K562 (cell line): Measurements from ENCODE around the gene USP28. TPM values are rescaled to one million over a fixed set of nuclear protein-coding genes. Genes with fewer than 3 reads are reported as not detected.

ENCODE experiments used
- ATAC-seq: fragments of 200-7000 bp; cut with Tn5 transposase; 3 replicates; pipeline ENCODE4 v1.9.1; 2020; ENCODE audit warnings: moderate library complexity
- BruUV-seq: library from RNA; stranded (reverse); fragments of 400-500 nt; replicated peaks from 2 replicates; lab custom pipeline; 2021; lab: Mats Ljungman, UMichigan
- CTCF ChIA-PET: fragments of 300-600 bp; formaldehyde crosslinking; extraction: SDS; loops from one replicate; lab custom pipeline; 2021; ENCODE audit warnings: low intra/inter-chr PET ratio; lab: Yijun Ruan, JAX
- POLR2A ChIA-PET: fragments of 300-600, 350-650 bp; sonication (Branson Sonifier 250); formaldehyde crosslinking; extraction: SDS; loops from one replicate; lab custom pipeline; 2021; ENCODE audit warnings: antibody characterized with exemption, inconsistent platforms; lab: Yijun Ruan, JAX
- DNase-seq, 4 experiments: peaks; one replicate each; pipeline versions ENCODE4 v3.0.0 to v3.0.0-alpha.2; 2011 to 2018; ENCODE audit warnings: low spot score in 3 of 4, mixed read lengths in 3 of 4; ENCODE audit errors: extremely low read depth in 1 of 4
- FAIRE-seq: peaks from 2 replicates; lab custom pipeline; 2011; peaks lifted over from hg19 to GRCh38; lab: Jason Lieb, UNC
- H2AFZ ChIP-seq: 2 replicates; pipeline ENCODE4 v1.6.0; 2011; ENCODE audit warnings: low read depth, low read length, control low read depth, inconsistent platforms
- H3K27ac ChIP-seq: fragments of 200-600 bp; 3 replicates; pipeline ENCODE4 v1.8.0; 2011; ENCODE audit warnings: low read depth, mild to moderate bottlenecking, control low read depth, inconsistent platforms, low read length, moderate library complexity, mixed read lengths; ENCODE audit errors: extremely low read depth
- H3K27me3 ChIP-seq, 2 experiments: fragments of 300-600 bp in 1 of 2; 2 replicates in 1 of 2; 3 replicates in 1 of 2; pipeline versions ENCODE4 v1.6.0 to v1.8.0; 2011; ENCODE audit warnings: inconsistent platforms in 2 of 2, low read length in 2 of 2, mild to moderate bottlenecking in 1 of 2, mixed read lengths in 1 of 2, moderate library complexity in 1 of 2; ENCODE audit not compliant: control insufficient read depth in 2 of 2, insufficient read depth in 2 of 2
- H3K36me3 ChIP-seq: fragments of 300-600 bp; 3 replicates; pipeline ENCODE4 v1.8.0; 2011; ENCODE audit warnings: mild to moderate bottlenecking, low read length, inconsistent platforms; ENCODE audit not compliant: control insufficient read depth, insufficient read depth
- H3K4me1 ChIP-seq, 2 experiments: fragments of 200-600 bp in 1 of 2; replicated peaks in 1 of 2; 2 replicates in 1 of 2; 3 replicates in 1 of 2; pipeline versions ENCODE4 v1.5.1 to v1.8.0; 2011; ENCODE audit warnings: inconsistent platforms in 2 of 2, low read length in 2 of 2, mild to moderate bottlenecking in 1 of 2, mixed read lengths in 1 of 2, moderate library complexity in 1 of 2; ENCODE audit not compliant: control insufficient read depth in 2 of 2, insufficient read depth in 2 of 2
- H3K4me2 ChIP-seq: 2 replicates; pipeline ENCODE4 v1.6.1; 2011; ENCODE audit warnings: low read length, control low read depth, inconsistent platforms, mixed read lengths; ENCODE audit not compliant: insufficient read depth
- H3K4me3 ChIP-seq: fragments of 200-600 bp; sonication (generic), shearing (Covaris generic); 2 replicates; pipeline ENCODE4 v1.5.1; 2016; ENCODE audit warnings: control low read depth, inconsistent platforms
- H3K79me2 ChIP-seq: fragments of 200-600 bp; 3 replicates; pipeline ENCODE4 v1.8.0; 2011; ENCODE audit warnings: low read length, inconsistent platforms; ENCODE audit not compliant: control insufficient read depth, insufficient read depth
- H3K9ac ChIP-seq, 2 experiments: 2 replicates each; pipeline versions ENCODE4 v1.6.0 to v1.6.1; 2011; ENCODE audit warnings: low read depth in 2 of 2, low read length in 2 of 2, control low read depth in 1 of 2, inconsistent platforms in 1 of 2, mild to moderate bottlenecking in 1 of 2, mixed read lengths in 1 of 2; ENCODE audit not compliant: insufficient read depth in 1 of 2
- H3K9me1 ChIP-seq: one replicate; pipeline ENCODE4 v1.6.0; 2011; ENCODE audit warnings: inconsistent platforms, mild to moderate bottlenecking, low read length, moderate library complexity; ENCODE audit not compliant: control insufficient read depth, insufficient read depth
- H3K9me3 ChIP-seq: replicated peaks from 2 replicates; pipeline ENCODE4 v1.5.1; 2011; ENCODE audit warnings: low read depth, low read length, inconsistent platforms; ENCODE audit not compliant: control insufficient read depth, insufficient read depth
- H4K20me1 ChIP-seq: replicated peaks from 2 replicates; pipeline ENCODE4 v1.6.1; 2011; ENCODE audit warnings: low read length, inconsistent platforms, mixed read lengths; ENCODE audit not compliant: control insufficient read depth, insufficient read depth
- BCLAF1 ChIP-seq, 2 experiments: fragments of 450-650 bp in 1 of 2; IDR thresholded peaks; 2 replicates each; pipeline ENCODE4 v1.6.1; 2011 to 2017; ENCODE audit warnings: low read depth in 2 of 2, antibody characterized with exemption in 1 of 2, borderline replicate concordance in 1 of 2, low read length in 1 of 2, mild to moderate bottlenecking in 1 of 2, mixed read lengths in 1 of 2; ENCODE audit not compliant: control insufficient read depth in 1 of 2
- ELF4 ChIP-seq: fragments of 450-650 bp; formaldehyde crosslinking; IDR thresholded peaks from 2 replicates; pipeline ENCODE4 v1.4.0; 2022; ENCODE audit warnings: missing genetic modification characterization
- ELK1 ChIP-seq: sonication (generic); formaldehyde crosslinking; IDR thresholded peaks from 2 replicates; pipeline ENCODE4 v1.8.1; 2022; ENCODE audit warnings: missing genetic modification reagents
- GTF2B ChIP-seq: IDR thresholded peaks from 2 replicates; pipeline ENCODE4 v1.6.1; 2011; ENCODE audit not compliant: insufficient read length; ENCODE audit errors: extremely low read depth
- HINFP ChIP-seq: fragments of 450-650 bp; conservative IDR thresholded peaks from 2 replicates; pipeline ENCODE4 v1.6.1; 2016; ENCODE audit warnings: missing genetic modification characterization, low read depth, mild to moderate bottlenecking, control low read depth, missing compliant biosample characterization
- MITF ChIP-seq: IDR thresholded peaks from 2 replicates; pipeline ENCODE4 v1.6.1; 2014; ENCODE audit warnings: antibody characterized with exemption
- POLR3A ChIP-seq: IDR thresholded peaks from 2 replicates; pipeline ENCODE4 v1.6.1; 2011; ENCODE audit warnings: borderline replicate concordance, mild to moderate bottlenecking, moderate library complexity; ENCODE audit not compliant: insufficient read length, insufficient read depth; ENCODE audit errors: extremely low read depth
- PTRF ChIP-seq: fragments of 450-650 bp; IDR thresholded peaks from 2 replicates; pipeline ENCODE4 v1.6.1; 2016; ENCODE audit warnings: mild to moderate bottlenecking, missing genetic modification characterization, missing compliant biosample characterization
- ZKSCAN8 ChIP-seq: fragments of 200-800 bp; sonication (Bioruptor generic); IDR thresholded peaks from 2 replicates; pipeline ENCODE4 v1.6.1; 2016; ENCODE audit warnings: missing genetic modification characterization, missing compliant biosample characterization
- WGBS: fragments of 100-300 bp; shearing (Covaris generic); methylation state at CpG from one replicate; pipeline ENCODE4 v1.1.6; 2016; ENCODE audit warnings: low coverage, mixed read lengths; ENCODE audit not compliant: insufficient coverage; ENCODE audit errors: missing lambda C conversion rate; 5-methylcytosine and 5-hydroxymethylcytosine counted together
- in situ Hi-C: fragments of 300-500 bp; cut with MboI; formaldehyde crosslinking; loops from 4 replicates; pipeline ENCODE4 v1.15.0; 2018; ENCODE audit warnings: inconsistent platforms, mixed read lengths
- intact Hi-C: fragments of 100-400 bp; cut with micrococcal nuclease; formaldehyde crosslinking; loops from 2 replicates; pipeline ENCODE4 v1.14.2; 2022
- polyA plus RNA-seq, 8 experiments: library from polyadenylated mRNA; depleted of rRNA in 4 of 8; stranded (reverse) in 5 of 8; unstranded in 3 of 8; fragments of >200 nt; fragmentation: Nextera tagmentation in 2 of 8; fragmentation: Illumina TruSeq in 1 of 8; extraction: Ambion mirVana in 2 of 8; extraction: Trizol in 1 of 8; gene quantifications; 2 replicates each; pipeline versions ENCODE4 v1.2.1 to v1.2.3, GENCODE V29; 2011 to 2014; ENCODE audit warnings: inconsistent platforms in 1 of 8, missing spikeins in 1 of 8
- total RNA-seq, 7 experiments: library from RNA; depleted of rRNA in 6 of 7; stranded (reverse); fragments of >200 nt in 6 of 7; fragmentation: Illumina TruSeq in 2 of 7; extraction: Trizol in 2 of 7; gene quantifications; 2 replicates each; pipeline versions ENCODE4 v1.2.1 to v1.2.3, GENCODE V29; 2011 to 2021; ENCODE audit warnings: low replicate concordance in 1 of 7

Gene USP28
- total and polyA plus RNA-seq, 9 of the 15 experiments (the other 6 are each of a cell fraction or from before 2014, with no cell fraction given), result 3.7 to 42.7 (median 20.3) TPM

GRCh38 chr11:113856966-113857759, 18.2 kb downstream of the USP28 start:
- H3K9me3 ChIP-seq, result no peaks in the 10 kb centered on the region
- H3K79me2 ChIP-seq, result peaks cover 4% of the 10 kb centered on the region; the same call in 2 of the 3 replicates
- in situ Hi-C loops, result no loop called here
- TF ChIP-seq ELF4 (CRISPR knock-in tag) (no peak), HINFP (no peak), POLR3A (no peak), ELK1 (no peak), BCLAF1 (IDR thresholded peaks at IDR 0.05; ENCODE audit: borderline replicate concordance in 1 of 2, control insufficient read depth in 1 of 2, low read depth in 2 of 2, low read length in 1 of 2) (no peak), MITF (no peak), GTF2B (no peak), PTRF (tag) (no peak), ZKSCAN8 (no peak)
- ChIA-PET CTCF (no interaction called here), POLR2A (no interaction called here)
- H3K9ac ChIP-seq, result no peak overlapping the region
- intact Hi-C loops, result no loop called here
- FAIRE-seq, result no peak
- peaks cover 3% of the 10 kb centered on the region for H3K9me1 ChIP-seq
- WGBS, result 54% methylated on average over 5 of the region's 5 CpGs
- H3K4me3 ChIP-seq, result no peak overlapping the region
- H3K27me3 ChIP-seq, result no peaks in the 10 kb centered on the region
- no peak for DNase-seq
- ATAC-seq, result no peak
- H4K20me1 ChIP-seq, result no peaks in the 10 kb centered on the region; the same call in 1 of the 2 replicates
- no peak overlapping the region for H3K27ac ChIP-seq
- peaks cover 12% of the 10 kb centered on the region; the same call in 1 of the 3 replicates for H3K36me3 ChIP-seq
- H2AFZ ChIP-seq, result no peak overlapping the region
- BruUV-seq, result no TSS peak
- no peaks in the 10 kb centered on the region for H3K4me1 ChIP-seq
- H3K4me2 ChIP-seq, result no peak overlapping the region
